HL-60 (cell line): ENCODE measurements around the gene WDPCP.
"Not testable (repeated sequence)": the region's sequence is repeated elsewhere in the genome, so short reads cannot be mapped to it uniquely, and the experiment has no call there.

Experiments
- DNase-seq, 2 experiments: peaks; one replicate each; pipeline ENCODE4 v3.0.0-alpha.2; 2010 to 2020; ENCODE audit warnings: low read depth in 1 of 2, low spot score in 1 of 2
- H3K27ac ChIP-seq: fragments of 250-450 bp; sonication (Bioruptor Pico); replicated peaks from 2 replicates; pipeline ENCODE4 v1.5.1; 2020; ENCODE audit warnings: mild to moderate bottlenecking, moderate library complexity
- H3K27me3 ChIP-seq: fragments of 250-450 bp; sonication (Bioruptor Pico); 2 replicates; pipeline ENCODE4 v1.5.1; 2021; ENCODE audit warnings: mild to moderate bottlenecking, moderate library complexity; ENCODE audit not compliant: insufficient read depth, poor library complexity, severe bottlenecking
- H3K4me3 ChIP-seq: replicated peaks from 2 replicates; pipeline ENCODE4 v1.5.1; 2011; ENCODE audit warnings: mild to moderate bottlenecking, control low read depth, low read length; ENCODE audit not compliant: insufficient read depth
- CTCF ChIP-seq: IDR thresholded peaks from one replicate; pipeline ENCODE4 v1.5.1; 2011; ENCODE audit warnings: low read length, control low read depth, inconsistent platforms; ENCODE audit not compliant: insufficient read depth
- GABPA ChIP-seq: IDR thresholded peaks from 2 replicates; pipeline ENCODE4 v1.6.1; 2012; ENCODE audit warnings: low read depth
- POLR2AphosphoS5 ChIP-seq: IDR thresholded peaks from 2 replicates; pipeline ENCODE4 v1.6.1; 2012; ENCODE audit warnings: low read depth
- REST ChIP-seq: IDR thresholded peaks from 2 replicates; pipeline ENCODE4 v1.6.1; 2012; ENCODE audit warnings: low read depth; ENCODE audit not compliant: insufficient replicate concordance
- SPI1 ChIP-seq: IDR thresholded peaks from 2 replicates; pipeline ENCODE4 v1.6.1; 2012; ENCODE audit warnings: low read depth, mild to moderate bottlenecking, borderline replicate concordance

Gene WDPCP

GRCh38 chr2:63186331-63186730, 401.9 kb downstream of the WDPCP start:
- no peak for DNase-seq

GRCh38 chr2:63163161-63163820, 425.0 kb downstream of the WDPCP start:
- no peak overlapping the region for H3K4me3 ChIP-seq
- DNase-seq, result no peak
- H3K27me3 ChIP-seq, result no peaks in the 10 kb centered on the region
- no peak overlapping the region for H3K27ac ChIP-seq
- TF ChIP-seq GABPA, result no peak
- no peak for TF ChIP-seq REST
- no peak for TF ChIP-seq POLR2AphosphoS5
- TF ChIP-seq SPI1, result no peak
- TF ChIP-seq CTCF, result no peak

More at GRCh38 chr2:63186331-63186730, 401.9 kb downstream of the WDPCP start:
- H3K27ac ChIP-seq, result no peak overlapping the region
- no peak for TF ChIP-seq SPI1
- no peak for TF ChIP-seq CTCF
- TF ChIP-seq GABPA, result no peak
- TF ChIP-seq POLR2AphosphoS5, result no peak
- no peak overlapping the region for H3K4me3 ChIP-seq
- no peaks in the 10 kb centered on the region for H3K27me3 ChIP-seq

GRCh38 chr2:63159262-63159661, 429.0 kb downstream of the WDPCP start:
- TF ChIP-seq CTCF (no peak), POLR2AphosphoS5 (no peak), REST (no peak), SPI1 (no peak), GABPA (no peak)
- DNase-seq, result no peak

GRCh38 chr2:63136683-63137082, 451.6 kb downstream of the WDPCP start:
- H3K27ac ChIP-seq, DNase-seq, H3K27me3 ChIP-seq, H3K4me3 ChIP-seq: not testable (repeated sequence)

More at GRCh38 chr2:63159262-63159661, 429.0 kb downstream of the WDPCP start:
- H3K27me3 ChIP-seq, result no peaks in the 10 kb centered on the region
- no peak overlapping the region for H3K4me3 ChIP-seq
- no peak overlapping the region for H3K27ac ChIP-seq
